Amygdala (tissue), 56 donors: Measurements from ENCODE around the gene GALNT18.
A peak's percentile ranks its signal among the peaks of the same experiment; 100 is the strongest.

Experiments
- DNase-seq, 56 donors: peaks; one replicate each; lab custom pipeline; 2025; lab: John Stamatoyannopoulos, UW

Gene GALNT18

DNA sequence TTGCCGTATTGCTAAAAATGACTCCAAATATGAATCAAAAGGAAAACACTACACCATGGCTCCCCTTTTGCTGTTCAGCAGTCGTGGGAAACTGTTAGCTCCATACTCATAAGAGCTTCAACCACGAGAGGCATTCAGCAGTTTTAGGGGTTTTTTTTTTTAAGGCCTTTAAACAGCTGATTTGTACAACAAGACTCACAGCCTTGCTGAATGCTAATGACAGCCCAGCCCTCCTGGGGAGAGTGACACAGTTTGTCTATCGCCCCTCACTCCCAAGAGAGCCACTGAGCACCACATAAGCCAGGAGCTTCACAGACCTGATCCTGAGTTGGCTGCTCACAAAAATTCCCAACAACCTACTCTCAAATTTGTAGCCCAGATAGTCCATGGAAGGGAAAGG lies 32.4 kb downstream of the GALNT18 start:
- no peak for DNase-seq

GRCh38 chr11:11588891-11589290 lies 32.9 kb downstream of the GALNT18 start:
- DNase-seq: no peak

DNA sequence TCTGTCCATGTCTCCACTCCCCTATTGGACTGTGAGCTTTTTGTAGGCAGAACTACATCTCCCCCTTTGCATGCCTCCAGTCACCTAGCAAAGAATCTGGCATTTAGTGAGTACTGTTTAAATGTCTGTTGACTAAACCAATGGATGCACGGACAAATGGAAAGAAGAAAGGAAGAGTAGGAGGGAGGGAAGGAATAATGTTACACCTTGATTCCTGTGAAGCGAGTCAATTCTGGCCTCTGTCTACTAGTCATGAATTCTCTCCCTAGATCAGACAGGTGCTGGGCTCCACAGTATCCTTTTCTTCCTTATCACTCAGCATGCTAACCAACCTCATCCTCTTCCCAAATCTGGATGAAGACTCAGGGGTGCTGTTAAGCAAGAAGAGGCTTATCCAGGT lies 33.6 kb downstream of the GALNT18 start:
- no peak for DNase-seq

GRCh38 chr11:11587122-11587521 lies 34.7 kb downstream of the GALNT18 start:
- DNase-seq: no peak

GRCh38 chr11:11586465-11586864 lies 35.3 kb downstream of the GALNT18 start:
- DNase-seq: no peak

DNA sequence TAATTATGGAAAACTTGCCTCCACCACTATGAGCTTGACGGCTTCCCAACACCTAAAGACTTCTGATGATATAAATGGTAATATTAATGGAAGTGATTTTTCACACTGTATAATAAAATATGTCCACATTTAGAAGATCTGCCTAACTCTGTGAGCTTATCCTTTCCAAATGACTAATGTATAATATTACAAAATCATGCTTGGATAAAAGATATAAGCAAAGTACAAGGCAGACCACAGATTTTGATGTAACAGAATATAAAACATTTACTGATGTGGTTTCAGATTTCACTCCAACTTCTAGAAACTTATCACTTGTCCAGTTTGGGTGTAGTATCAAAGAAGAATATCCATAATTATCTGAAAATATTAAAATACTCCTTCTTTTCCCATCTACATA lies 36.9 kb downstream of the GALNT18 start:
- DNase-seq: no peak

DNA sequence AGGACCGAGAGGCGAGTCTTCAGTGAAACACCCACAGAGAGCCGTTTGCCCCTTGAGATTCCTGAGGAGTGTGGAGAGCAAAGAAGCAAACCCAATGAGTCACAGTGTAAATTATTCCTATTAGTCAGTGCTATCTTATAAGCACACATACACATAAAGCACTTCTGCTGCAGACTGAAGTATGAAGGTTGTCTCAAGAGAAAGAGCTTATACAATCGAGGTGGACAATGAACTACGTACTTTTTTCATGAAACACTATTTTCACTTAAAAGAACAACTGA lies 37.3 kb downstream of the GALNT18 start:
- no peak for DNase-seq

GRCh38 chr11:11583801-11584529 lies 37.8 kb downstream of the GALNT18 start:
- DNase-seq: no peak

GRCh38 chr11:11582011-11582701 lies 39.6 kb downstream of the GALNT18 start:
- peak in 48 of 56 donors; percentile 21 to 88 (median 61) for DNase-seq

DNA sequence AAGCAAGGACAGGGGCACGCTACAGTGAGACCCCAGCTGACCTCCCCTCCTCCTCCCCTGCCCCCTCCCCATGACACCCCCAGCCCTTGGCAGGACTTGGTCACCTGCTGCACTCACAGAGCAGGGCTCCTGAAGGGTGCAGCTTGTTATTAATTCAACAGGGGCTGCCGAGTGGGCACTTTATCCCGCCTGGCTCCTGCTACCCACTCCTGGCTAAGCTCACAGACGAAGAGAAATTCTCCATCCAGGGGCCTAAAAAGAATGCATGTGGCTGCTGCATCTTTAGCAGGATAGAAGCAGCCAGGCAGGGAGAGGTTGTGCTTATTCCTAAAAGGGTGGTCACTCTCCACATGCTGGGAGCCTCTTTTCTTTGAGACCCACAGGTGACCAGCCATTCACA lies 40.3 kb downstream of the GALNT18 start:
- no peak for DNase-seq

GRCh38 chr11:11580841-11581411 lies 40.9 kb downstream of the GALNT18 start:
- peak in 2 of 56 donors; percentile 21 to 25 for DNase-seq

DNA sequence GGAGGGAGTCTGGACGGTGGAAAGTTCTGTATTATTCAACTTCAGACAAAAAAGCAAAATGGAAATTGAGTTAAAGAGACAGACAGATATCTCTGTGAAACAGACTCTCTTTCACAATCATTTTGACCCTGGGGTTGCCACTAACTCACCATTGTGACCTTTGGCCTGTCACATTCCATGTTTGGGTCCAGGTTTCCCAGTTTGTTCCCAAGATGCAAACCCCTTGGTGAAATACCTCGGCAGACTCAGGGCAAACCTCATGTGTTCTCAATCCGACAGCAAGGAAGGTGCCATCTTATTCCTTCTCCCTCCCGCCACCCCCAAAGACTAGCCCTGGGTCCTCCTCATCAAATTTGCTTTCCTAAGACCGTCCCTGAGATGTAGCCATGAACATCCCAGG lies 41.8 kb downstream of the GALNT18 start:
- no peak for DNase-seq

DNA sequence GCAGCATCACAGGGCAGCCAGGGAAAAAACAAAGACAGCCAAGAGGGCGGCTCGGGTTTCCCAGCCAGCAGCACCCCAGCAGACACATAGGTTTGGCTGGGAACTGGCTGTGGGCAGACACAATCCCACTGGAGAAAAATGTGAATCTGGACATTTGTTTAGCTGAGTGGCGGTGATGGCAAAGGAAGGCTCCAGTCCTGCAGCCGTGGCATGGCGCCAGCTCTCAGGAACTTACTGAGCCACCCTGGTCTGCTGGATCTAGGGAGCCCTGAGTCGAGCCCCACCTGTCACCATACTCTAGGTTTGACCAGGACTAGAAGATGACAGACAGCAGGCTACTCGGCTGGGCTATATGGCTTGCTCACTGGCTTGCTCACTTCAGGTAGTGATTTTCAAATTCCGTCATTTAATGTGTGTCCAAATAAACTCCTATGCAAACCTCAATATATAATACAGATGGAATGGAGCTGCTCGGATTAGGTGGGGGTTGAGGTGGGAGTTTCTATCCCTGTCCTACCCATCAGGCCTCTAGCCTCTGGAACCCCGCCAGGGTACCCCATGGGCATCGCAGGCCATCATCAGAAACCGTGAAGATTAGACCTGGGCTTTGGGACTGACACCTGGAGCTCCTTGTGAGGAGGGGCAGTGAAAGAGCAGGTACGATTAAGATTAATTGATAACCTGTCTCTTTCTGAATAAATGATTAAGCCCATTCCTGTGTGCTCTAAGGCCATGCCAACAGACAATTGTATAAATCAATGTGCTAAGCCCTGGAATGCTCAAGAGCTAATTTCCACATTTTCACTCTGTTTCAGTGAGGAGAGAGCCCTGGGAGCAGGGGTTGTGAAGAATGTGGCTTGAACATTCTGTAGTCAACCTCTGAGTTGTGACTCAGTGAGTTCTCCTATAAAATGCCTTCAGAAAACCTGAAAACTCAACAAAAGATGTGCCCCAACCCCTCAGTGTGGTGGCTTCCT lies 42.5 kb downstream of the GALNT18 start:
- DNase-seq: no peak

GRCh38 chr11:11577932-11578911 lies 43.6 kb downstream of the GALNT18 start:
- DNase-seq: no peak

GRCh38 chr11:11577251-11577855 lies 44.5 kb downstream of the GALNT18 start:
- DNase-seq: no peak

DNA sequence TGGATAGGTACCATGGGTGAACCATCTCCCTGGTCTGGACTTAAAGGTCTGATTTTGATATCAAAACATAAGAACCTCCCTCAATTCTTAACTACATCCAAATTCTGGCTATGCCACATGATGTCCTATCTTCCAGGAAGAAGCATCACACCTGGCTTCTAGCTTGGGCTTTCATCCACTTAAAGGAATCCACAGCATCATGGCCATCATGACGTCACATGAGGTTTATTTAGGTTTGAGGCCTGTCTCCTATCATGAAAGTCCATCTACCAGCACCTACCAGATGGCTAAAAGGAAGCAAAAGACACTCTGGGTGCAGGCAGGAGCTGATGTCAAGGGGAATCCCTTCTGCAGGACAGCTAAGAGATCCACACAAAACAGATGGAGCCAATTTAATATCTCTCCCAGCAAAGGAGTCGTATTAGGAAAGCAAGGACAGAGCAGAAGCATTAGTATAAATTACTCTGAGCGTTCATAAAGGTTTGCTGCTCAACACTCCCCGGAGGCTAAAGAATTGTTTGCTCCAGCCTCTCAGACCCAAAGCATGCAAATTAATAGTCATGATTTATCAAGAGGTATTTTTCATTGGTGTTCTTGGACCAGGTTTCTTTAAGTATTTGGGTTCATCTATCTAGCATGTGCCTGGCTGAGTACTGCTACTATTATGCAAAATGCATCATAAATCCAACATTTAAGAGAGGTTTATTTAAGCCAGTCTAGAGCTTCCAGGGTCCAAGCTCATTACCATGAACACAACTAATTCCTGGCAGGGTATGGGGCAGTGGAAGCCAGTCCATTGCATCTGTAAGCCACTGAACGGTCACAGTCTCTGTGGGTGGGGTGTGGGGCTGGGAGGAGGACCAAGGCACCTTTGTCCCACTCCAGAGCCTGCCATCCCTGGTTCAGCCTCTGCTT lies 47.2 kb downstream of the GALNT18 start:
- peak in 1 of 56 donors; percentile 51 for DNase-seq

- no peak for DNase-seq
These were observed 49.4 kb downstream of the GALNT18 start for GRCh38 chr11:11572386-11572785.

DNA sequence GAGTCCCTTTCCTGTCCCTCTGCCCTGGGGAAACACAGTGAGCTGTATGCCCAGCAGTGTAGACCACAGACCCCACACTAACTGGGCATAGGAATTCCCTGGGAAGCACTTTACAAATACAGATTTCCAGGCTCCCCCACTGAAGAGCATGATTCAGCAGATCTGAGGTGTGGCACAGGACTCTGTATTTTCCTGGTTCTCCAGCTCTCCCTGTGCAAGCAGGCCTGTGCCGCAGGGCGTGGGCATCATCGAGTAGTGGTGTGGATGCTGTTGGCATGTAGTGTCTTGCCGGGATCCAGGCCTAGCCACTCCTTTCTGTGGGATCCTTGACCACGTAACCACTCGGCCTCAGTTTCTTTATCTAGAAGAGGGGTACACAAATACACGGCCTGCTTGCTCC lies 49.9 kb downstream of the GALNT18 start:
- DNase-seq: no peak
